Esophagus squamous epithelium (tissue), 5 donors: ENCODE measurements around the gene PHACTR1. TPM values are rescaled to one million over a fixed set of nuclear protein-coding genes. Genes with fewer than 3 reads are reported as not detected.

Source experiments
- DNase-seq: peaks from one replicate; lab custom pipeline; 2025; lab: John Stamatoyannopoulos, UW
- H3K27ac ChIP-seq, 4 donors: fragments of 200-600 bp; sonication (generic); one replicate each; pipeline ENCODE4 v1.5.1; 2016 to 2019; ENCODE audit warnings: mild to moderate bottlenecking in 1 of 4
- H3K27me3 ChIP-seq, 4 donors: fragments of 200-600 bp; sonication (generic); 1 replicate in 3 of 4; 2 replicates in 1 of 4; pipeline versions ENCODE4 v1.5.1 to v1.6.0; 2017 to 2021; ENCODE audit warnings: antibody characterized with exemption in 1 of 4
- H3K36me3 ChIP-seq, 3 donors: fragments of 200-600 bp; sonication (generic); one replicate each; pipeline ENCODE4 v1.5.1; 2016 to 2019
- H3K4me1 ChIP-seq, 3 donors: fragments of 200-600 bp; sonication (generic); one replicate each; pipeline ENCODE4 v1.5.1; 2017 to 2019
- H3K4me3 ChIP-seq, 4 donors: fragments of 200-600 bp; sonication (generic); 1 replicate in 3 of 4; 2 replicates in 1 of 4; pipeline ENCODE4 v1.5.1; 2016 to 2019; ENCODE audit warnings: mild to moderate bottlenecking in 2 of 4, moderate library complexity in 1 of 4
- H3K9me3 ChIP-seq, 3 donors: fragments of 200-600 bp; sonication (generic); one replicate each; pipeline ENCODE4 v1.5.1; 2016 to 2019
- CTCF ChIP-seq, 6 experiments: fragments of 450-650 bp in 4 of 6; fragments of 200-600 bp in 2 of 6; sonication (generic) in 2 of 6; IDR thresholded peaks; one replicate each; pipeline ENCODE4 v1.5.1; 2016 to 2019; ENCODE audit warnings: antibody characterized with exemption in 6 of 6, mild to moderate bottlenecking in 4 of 6, moderate library complexity in 4 of 6
- POLR2A ChIP-seq, 4 donors: fragments of 450-650 bp; IDR thresholded peaks; one replicate each; pipeline ENCODE4 v1.6.1; 2017; ENCODE audit warnings: antibody characterized with exemption in 4 of 4, mild to moderate bottlenecking in 4 of 4, moderate library complexity in 3 of 4
- WGBS, 2 donors: methylation state at CpG; one replicate each; pipeline ENCODE4 v1.1.5; 2018; 5-methylcytosine and 5-hydroxymethylcytosine counted together
- intact Hi-C: fragments of 100-400 bp; cut with DNase I; formaldehyde crosslinking; loops from one replicate; pipeline ENCODE4 v1.15.0; 2022
- total RNA-seq, 4 donors: library from RNA; depleted of rRNA; stranded (reverse); fragments of >200 nt; gene quantifications; one replicate each; pipeline ENCODE4 v1.1.0, GENCODE V29; 2016
- donor health status: DM: yes; HTN: yes; CAD: no.

Gene PHACTR1
- total RNA-seq, 4 donors from 2014 or later = 1.5 to 7.2 (median 4.5) TPM

GRCh38 chr6:13191461-13191860 is 474.9 kb downstream of the PHACTR1 start:
- DNase-seq = no peak
- intact Hi-C loops = no loop called here
- Histone ChIP-seq H3K9me3 (no peaks in the 10 kb centered on the region), H3K27ac (no peak overlapping the region), H3K4me1 (no peaks in the 10 kb centered on the region), H3K4me3 (no peak overlapping the region), H3K36me3 (no peaks in the 10 kb centered on the region), H3K27me3 (no peaks in the 10 kb centered on the region)
- 46 to 67% methylated on average over 1 of the region's 1 CpG for WGBS, 2 donors
- TF ChIP-seq CTCF (IDR thresholded peaks at IDR 0.05) = no peak
- TF ChIP-seq POLR2A (IDR thresholded peaks at IDR 0.05) = no peak

- intact Hi-C loops = no loop called here
- H3K36me3 ChIP-seq = no peaks in the 10 kb centered on the region
- DNase-seq = no peak
- TF ChIP-seq POLR2A (IDR thresholded peaks at IDR 0.05) (no peak), CTCF (IDR thresholded peaks at IDR 0.05) (peak in 5 of 6 experiments; percentile 22 to 44 (median 30))
- H3K9me3 ChIP-seq = no peaks in the 10 kb centered on the region
- no peaks in the 10 kb centered on the region for H3K4me1 ChIP-seq
- no peak overlapping the region for H3K4me3 ChIP-seq
- no peaks in the 10 kb centered on the region for H3K27me3 ChIP-seq
- 25 to 41% methylated on average over 6 of the region's 6 CpGs for WGBS, 2 donors
- H3K27ac ChIP-seq = no peak overlapping the region
Measured at GRCh38 chr6:13194852-13195251, 478.3 kb downstream of the PHACTR1 start.

- no peak for TF ChIP-seq POLR2A (IDR thresholded peaks at IDR 0.05)
- no peak for TF ChIP-seq CTCF (IDR thresholded peaks at IDR 0.05)
- Histone ChIP-seq H3K4me3 (no peak overlapping the region), H3K27ac (no peak overlapping the region), H3K9me3 (no peaks in the 10 kb centered on the region), H3K27me3 (no peaks in the 10 kb centered on the region), H3K36me3 (no peaks in the 10 kb centered on the region), H3K4me1 (no peaks in the 10 kb centered on the region)
- intact Hi-C loops = no loop called here
- no peak for DNase-seq
- 71 to 80% methylated on average over 5 of the region's 5 CpGs for WGBS, 2 donors
Measured at GRCh38 chr6:13195803-13196202, 479.2 kb downstream of the PHACTR1 start.

- Histone ChIP-seq H3K4me1 (no peaks in the 10 kb centered on the region), H3K36me3 (no peaks in the 10 kb centered on the region), H3K27me3 (no peaks in the 10 kb centered on the region), H3K27ac (no peak overlapping the region), H3K4me3 (no peak overlapping the region), H3K9me3 (no peaks in the 10 kb centered on the region)
- 79 to 80% methylated on average over 6 of the region's 6 CpGs for WGBS, 2 donors
- intact Hi-C loops = no loop called here
- DNase-seq = no peak
- no peak for TF ChIP-seq POLR2A (IDR thresholded peaks at IDR 0.05)
- TF ChIP-seq CTCF (IDR thresholded peaks at IDR 0.05) = no peak
Measured at GRCh38 chr6:13198168-13198567, 481.6 kb downstream of the PHACTR1 start.

GRCh38 chr6:13201336-13201735 is 484.8 kb downstream of the PHACTR1 start:
- no peak for TF ChIP-seq POLR2A (IDR thresholded peaks at IDR 0.05)
- WGBS, 2 donors = 92 to 95% methylated on average over 6 of the region's 6 CpGs
- Histone ChIP-seq H3K27me3 (no peaks in the 10 kb centered on the region), H3K27ac (no peak overlapping the region), H3K36me3 (no peaks in the 10 kb centered on the region), H3K4me1 (no peaks in the 10 kb centered on the region), H3K9me3 (no peaks in the 10 kb centered on the region), H3K4me3 (no peak overlapping the region)
- intact Hi-C loops = no loop called here
- DNase-seq = no peak

GRCh38 chr6:13203145-13203544 is 486.6 kb downstream of the PHACTR1 start:
- intact Hi-C loops = no loop called here
- 57 to 60% methylated on average over 4 of the region's 4 CpGs for WGBS, 2 donors
- TF ChIP-seq POLR2A (IDR thresholded peaks at IDR 0.05) (no peak), CTCF (IDR thresholded peaks at IDR 0.05) (no peak)
- Histone ChIP-seq H3K4me3 (no peak overlapping the region), H3K9me3 (no peaks in the 10 kb centered on the region), H3K27me3 (no peaks in the 10 kb centered on the region), H3K36me3 (no peaks in the 10 kb centered on the region), H3K4me1 (no peaks in the 10 kb centered on the region), H3K27ac (no peak overlapping the region)
- DNase-seq = no peak
